GM18511 (cell line): ENCODE results near the gene IGDCC3.

Experiments used
- ATAC-seq: cut with Tn5 transposase; IDR thresholded peaks from one replicate; pipeline ENCODE4 v1.9.1; 2021; ENCODE audit warnings: mild to moderate bottlenecking, moderate library complexity; ENCODE audit not compliant: unreplicated experiment

The IGDCC3 gene

GRCh38 chr15:65377976-65378366 is at the start of gene IGDCC3:
Gene IGDCC3, minus strand, starts transcription at chr15:65378002. Its CDS starts 214 bp downstream, at chr15:65377788.
- no peak for ATAC-seq

GRCh38 chr15:65426216-65426853 is 48.5 kb upstream of the IGDCC3 start:
- no peak for ATAC-seq

- ATAC-seq, result no peak
Observed at GRCh38 chr15:65424683-65425082, 46.9 kb upstream of the IGDCC3 start.

GRCh38 chr15:65423976-65424679 is 46.3 kb upstream of the IGDCC3 start:
- no peak for ATAC-seq

GRCh38 chr15:65423150-65423975 is 45.6 kb upstream of the IGDCC3 start:
- ATAC-seq, result no peak

- ATAC-seq, result no peak
Observed at GRCh38 chr15:65421360-65422215, 43.8 kb upstream of the IGDCC3 start.

GRCh38 chr15:65420975-65421359 is 43.2 kb upstream of the IGDCC3 start:
- ATAC-seq, result no peak

- no peak for ATAC-seq
Observed at GRCh38 chr15:65418596-65418995, 40.8 kb upstream of the IGDCC3 start.

- ATAC-seq, result no peak
Observed at GRCh38 chr15:65416845-65417416, 39.1 kb upstream of the IGDCC3 start.

- no peak for ATAC-seq
Observed at GRCh38 chr15:65414841-65415621, 37.2 kb upstream of the IGDCC3 start.

- no peak for ATAC-seq
Observed at GRCh38 chr15:65413760-65414144, 36.0 kb upstream of the IGDCC3 start.

GRCh38 chr15:65413051-65413759 is 35.4 kb upstream of the IGDCC3 start:
- ATAC-seq, result no peak

GRCh38 chr15:65412556-65412955 is 34.8 kb upstream of the IGDCC3 start:
- ATAC-seq, result no peak

- ATAC-seq, result no peak
Observed at GRCh38 chr15:65411465-65412071, 33.8 kb upstream of the IGDCC3 start.

GRCh38 chr15:65410972-65411371 is 33.2 kb upstream of the IGDCC3 start:
- ATAC-seq, result no peak

GRCh38 chr15:65410036-65410435 is 32.2 kb upstream of the IGDCC3 start:
- no peak for ATAC-seq

- no peak for ATAC-seq
Observed at GRCh38 chr15:65409036-65409631, 31.3 kb upstream of the IGDCC3 start.

GRCh38 chr15:65408324-65409035 is 30.7 kb upstream of the IGDCC3 start:
- no peak for ATAC-seq
